Lower leg skin (tissue), 3 donors: Measurements from ENCODE around the gene DMD.

Source experiments
- CTCF ChIP-seq, 3 donors: fragments of 450-650 bp; IDR thresholded peaks; one replicate each; pipeline ENCODE4 v1.5.1; 2016; ENCODE audit warnings: antibody characterized with exemption in 3 of 3, mild to moderate bottlenecking in 3 of 3, moderate library complexity in 2 of 3
- POLR2A ChIP-seq, 2 donors: fragments of 450-650 bp; IDR thresholded peaks; one replicate each; pipeline ENCODE4 v1.6.1; 2016 to 2017; ENCODE audit warnings: antibody characterized with exemption in 2 of 2, mild to moderate bottlenecking in 1 of 2, moderate library complexity in 1 of 2

- TF ChIP-seq CTCF (IDR thresholded peaks at IDR 0.05) (no peak), POLR2A (IDR thresholded peaks at IDR 0.05) (no peak)
Measured at GRCh38 chrX:31319586-31319985, 1891.8 kb downstream of the DMD start.
